Fibroblast of lung (primary cell): ENCODE data around the gene FAM78B. TPM values are rescaled to one million over a fixed set of nuclear protein-coding genes. Genes with fewer than 3 reads are reported as not detected.

Source experiments
- DNase-seq, 2 donors: peaks; one replicate each; pipeline versions ENCODE4 v3.0.0 to v3.0.0-alpha.2; 2010; ENCODE audit warnings: low read depth in 2 of 2
- H2AFZ ChIP-seq: 2 replicates; pipeline ENCODE4 v1.5.1; 2012; ENCODE audit warnings: low read length, control low read depth, inconsistent platforms
- H3K27ac ChIP-seq: 2 replicates; pipeline ENCODE4 v1.5.1; 2011; ENCODE audit warnings: low read length, control low read depth; ENCODE audit not compliant: insufficient read depth
- H3K27me3 ChIP-seq: 2 replicates; pipeline ENCODE4 v1.5.1; 2011; ENCODE audit warnings: mild to moderate bottlenecking, low read length; ENCODE audit not compliant: control insufficient read depth, insufficient read depth
- H3K36me3 ChIP-seq: 2 replicates; pipeline ENCODE4 v1.5.1; 2011; ENCODE audit warnings: low read length; ENCODE audit not compliant: control insufficient read depth, insufficient read depth
- H3K4me1 ChIP-seq: 2 replicates; pipeline ENCODE4 v1.5.1; 2011; ENCODE audit warnings: low read length; ENCODE audit not compliant: control insufficient read depth, insufficient read depth; ENCODE audit errors: extremely low read depth
- H3K4me2 ChIP-seq: 2 replicates; pipeline ENCODE4 v1.5.1; 2011; ENCODE audit warnings: low read length, control low read depth; ENCODE audit not compliant: insufficient read depth; ENCODE audit errors: extremely low read depth
- H3K4me3 ChIP-seq, 4 experiments: fragments of 200-600 bp in 1 of 4; sonication (generic) in 1 of 4; replicated peaks in 1 of 4; 2 replicates each; pipeline ENCODE4 v1.5.1; 2011 to 2016; ENCODE audit warnings: low read length in 4 of 4, low read depth in 3 of 4, mild to moderate bottlenecking in 3 of 4, control low read depth in 2 of 4, inconsistent platforms in 1 of 4, mixed read lengths in 1 of 4; ENCODE audit not compliant: insufficient read depth in 1 of 4; ENCODE audit errors: control extremely low read depth in 1 of 4
- H3K79me2 ChIP-seq: 2 replicates; pipeline ENCODE4 v1.5.1; 2012; ENCODE audit warnings: mild to moderate bottlenecking, low read length, inconsistent platforms; ENCODE audit not compliant: control insufficient read depth, insufficient read depth
- H3K9ac ChIP-seq: 2 replicates; pipeline ENCODE4 v1.5.1; 2011; ENCODE audit warnings: mild to moderate bottlenecking, low read length, control low read depth; ENCODE audit not compliant: insufficient read depth
- H3K9me3 ChIP-seq: 2 replicates; pipeline ENCODE4 v1.5.1; 2012; ENCODE audit warnings: low read depth, low read length; ENCODE audit not compliant: control insufficient read depth, insufficient read depth
- H4K20me1 ChIP-seq: 2 replicates; pipeline ENCODE4 v1.5.1; 2011; ENCODE audit warnings: low read length; ENCODE audit not compliant: control insufficient read depth, insufficient read depth; ENCODE audit errors: extremely low read depth
- CTCF ChIP-seq, 2 donors: IDR thresholded peaks in 1 of 2; conservative IDR thresholded peaks in 1 of 2; 1 replicate in 1 of 2; 2 replicates in 1 of 2; pipeline ENCODE4 v1.5.1; 2011 to 2012; ENCODE audit warnings: low read length in 2 of 2, control low read depth in 1 of 2, inconsistent platforms in 1 of 2, low read depth in 1 of 2, mild to moderate bottlenecking in 1 of 2
- EZH2 ChIP-seq: IDR thresholded peaks from 2 replicates; pipeline ENCODE4 v1.5.1; 2012; ENCODE audit warnings: low read length, control low read depth, mild to moderate bottlenecking; ENCODE audit errors: missing control alignments
- polyA plus RNA-seq, 2 donors: library from polyadenylated mRNA; depleted of rRNA in 1 of 2; stranded (reverse) in 1 of 2; unstranded in 1 of 2; fragments of >200 nt; gene quantifications; 2 replicates each; pipeline ENCODE4 v1.2.1, GENCODE V29; 2011 to 2012; ENCODE audit warnings: missing spikeins in 1 of 2
- total RNA-seq: library from RNA; depleted of rRNA; stranded (reverse); fragments of >200 nt; gene quantifications from 2 replicates; pipeline ENCODE4 v1.2.1, GENCODE V29; 2014

FAM78B gene
- total and polyA plus RNA-seq, 2 donors (not counting 1 experiment from before 2014, with no cell fraction given) = 0.15 to 0.33 TPM

- Histone ChIP-seq H3K27me3 (no peaks in the 10 kb centered on the region), H3K4me2 (no peak overlapping the region), H3K4me1 (no peaks in the 10 kb centered on the region), H3K27ac (no peak overlapping the region), H3K79me2 (no peaks in the 10 kb centered on the region), H3K36me3 (no peaks in the 10 kb centered on the region), H3K9me3 (no peaks in the 10 kb centered on the region), H4K20me1 (no peaks in the 10 kb centered on the region), H2AFZ (no peak overlapping the region), H3K4me3 (no peak overlapping the region), H3K9ac (no peak overlapping the region)
- no peak for DNase-seq
- TF ChIP-seq CTCF (conservative IDR thresholded peaks at IDR 0.05 in 1 of 2, IDR thresholded peaks at IDR 0.05 in 1 of 2; ENCODE audit: low read depth in 1 of 2, low read length in 2 of 2) = no peak
- no peak for TF ChIP-seq EZH2
These were observed 43.8 kb downstream of the FAM78B start for GRCh38 chr1:166122873-166123466.

- Histone ChIP-seq H3K36me3 (no peaks in the 10 kb centered on the region), H3K9me3 (no peaks in the 10 kb centered on the region), H3K9ac (no peak overlapping the region), H2AFZ (no peak overlapping the region), H3K27me3 (no peaks in the 10 kb centered on the region), H4K20me1 (no peaks in the 10 kb centered on the region), H3K79me2 (no peaks in the 10 kb centered on the region), H3K4me2 (no peak overlapping the region), H3K4me3 (no peak overlapping the region), H3K27ac (no peak overlapping the region), H3K4me1 (no peaks in the 10 kb centered on the region)
- no peak for DNase-seq
- TF ChIP-seq EZH2 = no peak
- no peak for TF ChIP-seq CTCF (conservative IDR thresholded peaks at IDR 0.05 in 1 of 2, IDR thresholded peaks at IDR 0.05 in 1 of 2; ENCODE audit: low read depth in 1 of 2, low read length in 2 of 2)
These were observed 45.8 kb downstream of the FAM78B start for GRCh38 chr1:166121010-166121409.

GRCh38 chr1:166120281-166120680 is 46.5 kb downstream of the FAM78B start:
- Histone ChIP-seq H3K36me3 (no peaks in the 10 kb centered on the region), H3K9ac (no peak overlapping the region), H3K9me3 (no peaks in the 10 kb centered on the region), H3K4me1 (no peaks in the 10 kb centered on the region), H3K27me3 (no peaks in the 10 kb centered on the region), H3K4me2 (no peak overlapping the region), H3K79me2 (no peaks in the 10 kb centered on the region), H3K27ac (no peak overlapping the region), H4K20me1 (no peaks in the 10 kb centered on the region), H2AFZ (no peak overlapping the region), H3K4me3 (no peak overlapping the region)
- no peak for TF ChIP-seq CTCF (conservative IDR thresholded peaks at IDR 0.05 in 1 of 2, IDR thresholded peaks at IDR 0.05 in 1 of 2; ENCODE audit: low read depth in 1 of 2, low read length in 2 of 2)
- no peak for TF ChIP-seq EZH2
- DNase-seq = no peak
